Panc1 (cell line): ENCODE measurements around the gene SLC30A7. TPM values are rescaled to one million over a fixed set of nuclear protein-coding genes. Genes with fewer than 3 reads are reported as not detected.
"Not testable (repeated sequence)": the region's sequence is repeated elsewhere in the genome, so short reads cannot be mapped to it uniquely, and the experiment has no call there.

Source experiments
- ATAC-seq: fragments of 200-7000 bp; cut with Tn5 transposase; 2 replicates; pipeline ENCODE4 v1.9.1; 2020; ENCODE audit warnings: mild to moderate bottlenecking, moderate library complexity
- BruUV-seq: library from RNA; stranded (reverse); fragments of 400-500 nt; replicated peaks from 2 replicates; lab custom pipeline; 2021; lab: Mats Ljungman, UMichigan
- CTCF ChIA-PET: fragments of 300-600 bp; sonication (Branson Sonifier 250); formaldehyde crosslinking; loops from one replicate; lab custom pipeline; 2022; ENCODE audit warnings: antibody characterized with exemption; lab: Charles Lee
- POLR2A ChIA-PET: fragments of 300-600 bp; sonication (Branson Sonifier 250); formaldehyde crosslinking; loops from one replicate; lab custom pipeline; 2022; ENCODE audit warnings: antibody characterized with exemption; lab: Charles Lee
- DNase-seq: peaks from one replicate; pipeline ENCODE4 v3.0.0-alpha.2; 2010; ENCODE audit warnings: low read depth, low spot score
- H3K27ac ChIP-seq: 2 replicates; pipeline ENCODE4 v1.5.1; 2011; ENCODE audit warnings: mild to moderate bottlenecking, low read length, inconsistent platforms
- H3K27me3 ChIP-seq: fragments of 200-500 bp; sonication (Bioruptor generic); 2 replicates; pipeline ENCODE4 v1.6.0; 2014; ENCODE audit warnings: low read length, inconsistent platforms; ENCODE audit not compliant: control insufficient read depth, insufficient read depth
- H3K36me3 ChIP-seq: fragments of 200-500 bp; sonication (Bioruptor generic); 2 replicates; pipeline ENCODE4 v1.5.1; 2014; ENCODE audit warnings: inconsistent platforms, mild to moderate bottlenecking, low read length, moderate library complexity; ENCODE audit not compliant: control insufficient read depth, insufficient read depth
- H3K4me1 ChIP-seq: 2 replicates; pipeline ENCODE4 v1.5.1; 2011; ENCODE audit warnings: inconsistent platforms, mild to moderate bottlenecking, low read length, moderate library complexity; ENCODE audit not compliant: control insufficient read depth, insufficient read depth
- H3K4me3 ChIP-seq, 2 experiments: 2 replicates each; pipeline ENCODE4 v1.5.1; 2011 to 2012; ENCODE audit warnings: low read depth in 2 of 2, low read length in 2 of 2, mild to moderate bottlenecking in 2 of 2, inconsistent platforms in 1 of 2, moderate library complexity in 1 of 2
- H3K9me3 ChIP-seq: fragments of 200-500 bp; sonication (Bioruptor generic); 2 replicates; pipeline ENCODE4 v1.5.1; 2014; ENCODE audit warnings: low read depth, mild to moderate bottlenecking, inconsistent platforms, low read length, moderate library complexity; ENCODE audit not compliant: control insufficient read depth, insufficient read depth
- CTCF ChIP-seq: fragments of 450-650 bp; IDR thresholded peaks from 2 replicates; pipeline ENCODE4 v1.5.1; 2017; ENCODE audit warnings: mild to moderate bottlenecking
- POLR2AphosphoS5 ChIP-seq: IDR thresholded peaks from 2 replicates; pipeline ENCODE4 v1.6.1; 2012; ENCODE audit warnings: mild to moderate bottlenecking, low read depth, low read length, moderate library complexity
- REST ChIP-seq, 2 experiments: IDR thresholded peaks; 2 replicates each; pipeline ENCODE4 v1.6.1; 2011 to 2012; ENCODE audit warnings: low read depth in 2 of 2, control low read depth in 1 of 2, low read length in 1 of 2, mild to moderate bottlenecking in 1 of 2, moderate library complexity in 1 of 2; ENCODE audit not compliant: insufficient read depth in 1 of 2
- SIN3A ChIP-seq: IDR thresholded peaks from 2 replicates; pipeline ENCODE4 v1.6.1; 2012; ENCODE audit warnings: low read depth, mild to moderate bottlenecking, low read length, moderate library complexity, borderline replicate concordance; ENCODE audit not compliant: insufficient read depth
- TCF7L2 ChIP-seq: IDR thresholded peaks from 2 replicates; pipeline ENCODE4 v1.6.1; 2011; ENCODE audit warnings: mild to moderate bottlenecking, low read depth, low read length, inconsistent platforms
- in situ Hi-C: cut with HindIII; loops from 2 replicates; pipeline ENCODE4 v1.10.0; 2016; ENCODE audit warnings: low sequenced_read_pairs, low pct_unique_long_range_greater_than_20kb
- intact Hi-C: fragments of 100-400 bp; cut with micrococcal nuclease; formaldehyde crosslinking; loops from one replicate; pipeline ENCODE4 v1.10.0; 2022; ENCODE audit not compliant: unreplicated experiment
- total RNA-seq: library from RNA; stranded (reverse); gene quantifications from one replicate; pipeline ENCODE4 v1.2.1, GENCODE V29; 2021; ENCODE audit not compliant: unreplicated experiment

SLC30A7 gene
- total RNA-seq, 1 experiment from 2014 or later = 18.5 TPM

- in situ Hi-C loops, POLR2A ChIA-PET, H3K4me3 ChIP-seq, H3K36me3 ChIP-seq, H3K9me3 ChIP-seq, H3K4me1 ChIP-seq, CTCF ChIA-PET, intact Hi-C loops, ATAC-seq, DNase-seq, BruUV-seq, H3K27me3 ChIP-seq, H3K27ac ChIP-seq: not testable (repeated sequence)
These were observed 5.9 kb upstream of the SLC30A7 start for GRCh38 chr1:100889869-100890482.

GRCh38 chr1:100891380-100891779 lies 4.5 kb upstream of the SLC30A7 start:
- ChIA-PET CTCF (no interaction called here), POLR2A (no interaction called here)
- DNase-seq (no peak), ATAC-seq (no peak)
- TF ChIP-seq TCF7L2 (no peak), REST (IDR thresholded peaks at IDR 0.05; ENCODE audit: insufficient read depth in 1 of 2, low read depth in 2 of 2, low read length in 1 of 2) (no peak), POLR2AphosphoS5 (no peak), SIN3A (no peak), CTCF (no peak)
- in situ Hi-C loops (no loop called here), intact Hi-C loops (no loop called here)
- Histone ChIP-seq H3K4me1 (no peaks in the 10 kb centered on the region; the same call in 1 of the 2 replicates), H3K4me3 (no peak overlapping the region), H3K27me3 (no peaks in the 10 kb centered on the region), H3K36me3 (peaks cover 7% of the 10 kb centered on the region; the same call in 1 of the 2 replicates), H3K9me3 (no peaks in the 10 kb centered on the region), H3K27ac (no peak overlapping the region)
- no TSS peak for BruUV-seq

- intact Hi-C loops = no loop called here
- Histone ChIP-seq H3K4me1 (peaks cover 4% of the 10 kb centered on the region; the same call in 1 of the 2 replicates), H3K9me3 (no peaks in the 10 kb centered on the region), H3K27ac (no peak overlapping the region), H3K27me3 (no peaks in the 10 kb centered on the region), H3K4me3 (no peak overlapping the region), H3K36me3 (peaks cover 7% of the 10 kb centered on the region; the same call in 1 of the 2 replicates)
- no TSS peak for BruUV-seq
- ATAC-seq (no peak), DNase-seq (no peak)
- TF ChIP-seq SIN3A = no peak
- TF ChIP-seq TCF7L2 = no peak
- no peak for TF ChIP-seq CTCF
- TF ChIP-seq POLR2AphosphoS5 = no peak
- no peak for TF ChIP-seq REST (IDR thresholded peaks at IDR 0.05; ENCODE audit: insufficient read depth in 1 of 2, low read depth in 2 of 2, low read length in 1 of 2)
- in situ Hi-C loops = no loop called here
- CTCF ChIA-PET = no interaction called here
- POLR2A ChIA-PET = no interaction called here
These were observed 3.3 kb upstream of the SLC30A7 start for GRCh38 chr1:100892554-100892953.
